HEK293T (cell line): ENCODE data around the gene TMEM143.

Source experiments
- CTCF ChIA-PET: fragments of 350-600 bp; formaldehyde crosslinking; extraction: SDS; loops from one replicate; lab custom pipeline; 2021; ENCODE audit warnings: antibody characterized with exemption, inconsistent platforms; lab: Yijun Ruan, JAX
- POLR2A ChIA-PET: fragments of 350-600 bp; formaldehyde crosslinking; extraction: SDS; loops from one replicate; lab custom pipeline; 2020; ENCODE audit warnings: antibody characterized with exemption, inconsistent platforms; lab: Yijun Ruan, JAX
- DNase-seq: peaks from one replicate; pipeline ENCODE4 v3.0.0; 2012; ENCODE audit warnings: mixed read lengths; ENCODE audit errors: extremely low spot score
- ARNT ChIP-seq: fragments of 450-650 bp; IDR thresholded peaks from 2 replicates; pipeline ENCODE4 v1.6.1; 2017; ENCODE audit warnings: mild to moderate bottlenecking
- BHLHE40 ChIP-seq: fragments of 450-650 bp; IDR thresholded peaks from 2 replicates; pipeline ENCODE4 v1.6.1; 2016; ENCODE audit warnings: mild to moderate bottlenecking, moderate library complexity, borderline replicate concordance
- CTBP1 ChIP-seq: fragments of 450-650 bp; IDR thresholded peaks from 2 replicates; pipeline ENCODE4 v1.6.1; 2016; ENCODE audit warnings: borderline replicate concordance
- ELF4 ChIP-seq: fragments of 450-650 bp; IDR thresholded peaks from 2 replicates; pipeline ENCODE4 v1.6.1; 2017; ENCODE audit warnings: antibody characterized with exemption
- FOXA1 ChIP-seq: fragments of 450-650 bp; IDR thresholded peaks from 2 replicates; pipeline ENCODE4 v1.6.1; 2016; ENCODE audit warnings: mild to moderate bottlenecking
- FOXK2 ChIP-seq: fragments of 450-650 bp; IDR thresholded peaks from 2 replicates; pipeline ENCODE4 v1.6.1; 2016; ENCODE audit warnings: mild to moderate bottlenecking
- FOXM1 ChIP-seq: fragments of 450-650 bp; IDR thresholded peaks from 2 replicates; pipeline ENCODE4 v1.6.1; 2017; ENCODE audit warnings: mild to moderate bottlenecking, borderline replicate concordance
- HDGF ChIP-seq: fragments of 450-650 bp; IDR thresholded peaks from 2 replicates; pipeline ENCODE4 v1.6.1; 2017; ENCODE audit warnings: antibody characterized with exemption, borderline replicate concordance
- L3MBTL2 ChIP-seq: fragments of 450-650 bp; conservative IDR thresholded peaks from 2 replicates; pipeline ENCODE4 v1.6.1; 2016; ENCODE audit warnings: mild to moderate bottlenecking
- LEF1 ChIP-seq: fragments of 450-650 bp; IDR thresholded peaks from 2 replicates; pipeline ENCODE4 v1.6.1; 2017; ENCODE audit warnings: mild to moderate bottlenecking, borderline replicate concordance
- NFRKB ChIP-seq: fragments of 450-650 bp; IDR thresholded peaks from 2 replicates; pipeline ENCODE4 v1.6.1; 2016; ENCODE audit warnings: mild to moderate bottlenecking, moderate library complexity
- PKNOX1 ChIP-seq: fragments of 450-650 bp; IDR thresholded peaks from 2 replicates; pipeline ENCODE4 v1.6.1; 2016
- SP1 ChIP-seq: fragments of 450-650 bp; IDR thresholded peaks from 2 replicates; pipeline ENCODE4 v1.6.1; 2017
- SUZ12 ChIP-seq: fragments of 450-650 bp; IDR thresholded peaks from 2 replicates; pipeline ENCODE4 v1.6.1; 2016; ENCODE audit warnings: mild to moderate bottlenecking
- TARDBP ChIP-seq: fragments of 450-650 bp; IDR thresholded peaks from 2 replicates; pipeline ENCODE4 v1.6.1; 2016
- ZNF384 ChIP-seq: fragments of 450-650 bp; IDR thresholded peaks from 2 replicates; pipeline ENCODE4 v1.6.1; 2016

The TMEM143 gene

GRCh38 chr19:48329167-48329891, 34.4 kb downstream of the TMEM143 start:
- ChIA-PET CTCF (interaction anchor here (1.0 kb wide), 1 partner anchor 15 kb away, joined by 3 read pairs; no protein-coding TSS in a partner anchor), POLR2A (interaction anchor here (0.9 to 6.6 kb wide), 3 partner anchors 7 to 62 kb away, joined by 3 to 93 read pairs (median 6); partner anchors contain the start of genes EMP3 and KDELR1)
- DNase-seq, result no peak

GRCh38 chr19:48325265-48325910, 38.4 kb downstream of the TMEM143 start, which contains the start of gene EMP3:
Gene EMP3, plus strand, starts transcription at chr19:48325552. Its CDS starts 1,293 bp downstream, at chr19:48326845.
- DNase-seq, result peak; percentile 68
- CTCF ChIA-PET, result interaction anchor here (1.5 to 3.0 kb wide), 2 partner anchors 9 to 11 kb away, joined by 4 to 14 read pairs; no protein-coding TSS in a partner anchor
- TF ChIP-seq FOXA1 (no peak), L3MBTL2 (no peak), TARDBP (no peak), FOXM1 (no peak), ELF4 (no peak), SUZ12 (no peak), CTBP1 (no peak), PKNOX1 (no peak)
- POLR2A ChIA-PET, result interaction anchor here (1.4 to 8.6 kb wide), 3 partner anchors 8 to 294 kb away, joined by 3 to 93 read pairs (median 4); partner anchors contain the start of genes RPL18 and SPHK2

More at GRCh38 chr19:48329167-48329891, 34.4 kb downstream of the TMEM143 start:
- TF ChIP-seq LEF1 (no peak), TARDBP (no peak), FOXA1 (no peak)

- POLR2A ChIA-PET, result interaction anchor here (0.6 to 8.6 kb wide), 7 partner anchors 11 to 124 kb away, joined by 3 to 93 read pairs (median 3); partner anchors contain the start of genes GRWD1, SYNGR4 and TMEM143
- CTCF ChIA-PET, result interaction anchor here (0.5 to 4.7 kb wide), 6 partner anchors 12 to 267 kb away, joined by 3 to 78 read pairs (median 4); no protein-coding TSS in a partner anchor
- TF ChIP-seq L3MBTL2 (peak; percentile 89), FOXA1 (no peak), BHLHE40 (no peak), ZNF384 (no peak), NFRKB (no peak), FOXM1 (no peak), SP1 (no peak), HDGF (peak; percentile 44; the same call in 1 of the 2 replicates), SUZ12 (no peak)
- peak; percentile 91 for DNase-seq
Measured at GRCh38 chr19:48321622-48322591, 41.8 kb downstream of the TMEM143 start.

GRCh38 chr19:48321372-48321621, 42.4 kb downstream of the TMEM143 start:
- TF ChIP-seq HDGF (no peak), ZNF384 (no peak), L3MBTL2 (no peak), PKNOX1 (no peak; the same call in 1 of the 2 replicates), TARDBP (no peak), SUZ12 (no peak), BHLHE40 (no peak), FOXM1 (no peak), FOXK2 (no peak), ELF4 (no peak), CTBP1 (no peak), SP1 (no peak), LEF1 (no peak), FOXA1 (no peak), ARNT (no peak), NFRKB (no peak)
- POLR2A ChIA-PET, result interaction anchor here (0.9 to 8.6 kb wide), 5 partner anchors 12 to 69 kb away, joined by 3 to 93 read pairs (median 4); partner anchors contain the start of genes SYNGR4 and TMEM143
- CTCF ChIA-PET, result interaction anchor here (0.5 to 4.7 kb wide), 6 partner anchors 12 to 268 kb away, joined by 3 to 78 read pairs (median 4); no protein-coding TSS in a partner anchor
- DNase-seq, result peak; percentile 96

- CTCF ChIA-PET, result interaction anchor here (0.5 to 4.7 kb wide), 6 partner anchors 11 to 287 kb away, joined by 3 to 78 read pairs (median 3); no protein-coding TSS in a partner anchor
- TF ChIP-seq SUZ12 (no peak), PKNOX1 (0 out of 2 replicates have a peak, but pooled peaks have one; percentile 9)
- DNase-seq, result peak; percentile 75
Measured at GRCh38 chr19:48319647-48320541, 43.8 kb downstream of the TMEM143 start.

More at GRCh38 chr19:48319647-48320541, 43.8 kb downstream of the TMEM143 start:
- POLR2A ChIA-PET, result interaction anchor here (8.6 kb wide), 1 partner anchor 13 kb away, joined by 93 read pairs; no protein-coding TSS in a partner anchor
